GM21786 (cell line): ENCODE results near the gene UPP2.

Experiments used
- ATAC-seq: cut with Tn5 transposase; IDR thresholded peaks from one replicate; pipeline ENCODE4 v1.9.1; 2021; ENCODE audit not compliant: unreplicated experiment

UPP2 gene

GRCh38 chr2:158135096-158135495 is 33.4 kb downstream of the UPP2 start:
- ATAC-seq, result no peak

- ATAC-seq, result no peak
Observed at GRCh38 chr2:158138255-158138654, 36.6 kb downstream of the UPP2 start.

GRCh38 chr2:158140201-158140600 is 38.5 kb downstream of the UPP2 start:
- ATAC-seq, result no peak

GRCh38 chr2:158142165-158142564 is 40.5 kb downstream of the UPP2 start:
- no peak for ATAC-seq

GRCh38 chr2:158142568-158143332 is 41.1 kb downstream of the UPP2 start:
- ATAC-seq, result no peak

- no peak for ATAC-seq
Observed at GRCh38 chr2:158143703-158144360, 42.2 kb downstream of the UPP2 start.

GRCh38 chr2:158144914-158145625 is 43.4 kb downstream of the UPP2 start:
- ATAC-seq, result no peak

- no peak for ATAC-seq
Observed at GRCh38 chr2:158153270-158154015, 51.8 kb downstream of the UPP2 start.

- no peak for ATAC-seq
Observed at GRCh38 chr2:158154596-158154995, 52.9 kb downstream of the UPP2 start.

- ATAC-seq, result no peak
Observed at GRCh38 chr2:158172719-158173118, 71.0 kb downstream of the UPP2 start.

GRCh38 chr2:158174495-158174894 is 72.8 kb downstream of the UPP2 start:
- ATAC-seq, result no peak

- ATAC-seq, result no peak
Observed at GRCh38 chr2:158174956-158175355, 73.3 kb downstream of the UPP2 start.

GRCh38 chr2:158178646-158179045 is 77.0 kb downstream of the UPP2 start:
- ATAC-seq, result no peak

- no peak for ATAC-seq
Observed at GRCh38 chr2:158179660-158180059, 78.0 kb downstream of the UPP2 start.

GRCh38 chr2:158181171-158181570 is 79.5 kb downstream of the UPP2 start:
- ATAC-seq, result no peak

- ATAC-seq, result no peak
Observed at GRCh38 chr2:158182676-158183295, 81.1 kb downstream of the UPP2 start.

GRCh38 chr2:158184001-158184400 is 82.3 kb downstream of the UPP2 start:
- no peak for ATAC-seq

GRCh38 chr2:158184556-158185343 is 83.1 kb downstream of the UPP2 start:
- no peak for ATAC-seq
